Fibroblast of lung (primary cell): ENCODE results near the gene ACKR4. TPM values are rescaled to one million over a fixed set of nuclear protein-coding genes. Genes with fewer than 3 reads are reported as not detected.

Source experiments
- DNase-seq, 2 donors: peaks; one replicate each; pipeline versions ENCODE4 v3.0.0 to v3.0.0-alpha.2; 2010; ENCODE audit warnings: low read depth in 2 of 2
- H2AFZ ChIP-seq: 2 replicates; pipeline ENCODE4 v1.5.1; 2012; ENCODE audit warnings: low read length, control low read depth, inconsistent platforms
- H3K27ac ChIP-seq: 2 replicates; pipeline ENCODE4 v1.5.1; 2011; ENCODE audit warnings: low read length, control low read depth; ENCODE audit not compliant: insufficient read depth
- H3K27me3 ChIP-seq: 2 replicates; pipeline ENCODE4 v1.5.1; 2011; ENCODE audit warnings: mild to moderate bottlenecking, low read length; ENCODE audit not compliant: control insufficient read depth, insufficient read depth
- H3K36me3 ChIP-seq: 2 replicates; pipeline ENCODE4 v1.5.1; 2011; ENCODE audit warnings: low read length; ENCODE audit not compliant: control insufficient read depth, insufficient read depth
- H3K4me1 ChIP-seq: 2 replicates; pipeline ENCODE4 v1.5.1; 2011; ENCODE audit warnings: low read length; ENCODE audit not compliant: control insufficient read depth, insufficient read depth; ENCODE audit errors: extremely low read depth
- H3K4me2 ChIP-seq: 2 replicates; pipeline ENCODE4 v1.5.1; 2011; ENCODE audit warnings: low read length, control low read depth; ENCODE audit not compliant: insufficient read depth; ENCODE audit errors: extremely low read depth
- H3K4me3 ChIP-seq, 4 experiments: fragments of 200-600 bp in 1 of 4; sonication (generic) in 1 of 4; replicated peaks in 1 of 4; 2 replicates each; pipeline ENCODE4 v1.5.1; 2011 to 2016; ENCODE audit warnings: low read length in 4 of 4, low read depth in 3 of 4, mild to moderate bottlenecking in 3 of 4, control low read depth in 2 of 4, inconsistent platforms in 1 of 4, mixed read lengths in 1 of 4; ENCODE audit not compliant: insufficient read depth in 1 of 4; ENCODE audit errors: control extremely low read depth in 1 of 4
- H3K79me2 ChIP-seq: 2 replicates; pipeline ENCODE4 v1.5.1; 2012; ENCODE audit warnings: mild to moderate bottlenecking, low read length, inconsistent platforms; ENCODE audit not compliant: control insufficient read depth, insufficient read depth
- H3K9ac ChIP-seq: 2 replicates; pipeline ENCODE4 v1.5.1; 2011; ENCODE audit warnings: mild to moderate bottlenecking, low read length, control low read depth; ENCODE audit not compliant: insufficient read depth
- H3K9me3 ChIP-seq: 2 replicates; pipeline ENCODE4 v1.5.1; 2012; ENCODE audit warnings: low read depth, low read length; ENCODE audit not compliant: control insufficient read depth, insufficient read depth
- H4K20me1 ChIP-seq: 2 replicates; pipeline ENCODE4 v1.5.1; 2011; ENCODE audit warnings: low read length; ENCODE audit not compliant: control insufficient read depth, insufficient read depth; ENCODE audit errors: extremely low read depth
- CTCF ChIP-seq, 2 donors: IDR thresholded peaks in 1 of 2; conservative IDR thresholded peaks in 1 of 2; 1 replicate in 1 of 2; 2 replicates in 1 of 2; pipeline ENCODE4 v1.5.1; 2011 to 2012; ENCODE audit warnings: low read length in 2 of 2, control low read depth in 1 of 2, inconsistent platforms in 1 of 2, low read depth in 1 of 2, mild to moderate bottlenecking in 1 of 2
- EZH2 ChIP-seq: IDR thresholded peaks from 2 replicates; pipeline ENCODE4 v1.5.1; 2012; ENCODE audit warnings: low read length, control low read depth, mild to moderate bottlenecking; ENCODE audit errors: missing control alignments
- polyA plus RNA-seq, 2 donors: library from polyadenylated mRNA; depleted of rRNA in 1 of 2; stranded (reverse) in 1 of 2; unstranded in 1 of 2; fragments of >200 nt; gene quantifications; 2 replicates each; pipeline ENCODE4 v1.2.1, GENCODE V29; 2011 to 2012; ENCODE audit warnings: missing spikeins in 1 of 2
- total RNA-seq: library from RNA; depleted of rRNA; stranded (reverse); fragments of >200 nt; gene quantifications from 2 replicates; pipeline ENCODE4 v1.2.1, GENCODE V29; 2014

ACKR4 gene
- total and polyA plus RNA-seq, 2 donors (not counting 1 experiment from before 2014, with no cell fraction given) = 11.6 to 14.9 TPM

- Histone ChIP-seq H3K27me3 (no peaks in the 10 kb centered on the region), H3K4me2 (no peak overlapping the region), H2AFZ (no peak overlapping the region), H3K4me1 (peaks cover 8% of the 10 kb centered on the region), H4K20me1 (no peaks in the 10 kb centered on the region), H3K4me3 (no peak overlapping the region), H3K27ac (no peak overlapping the region), H3K36me3 (no peaks in the 10 kb centered on the region), H3K9ac (no peak overlapping the region), H3K79me2 (no peaks in the 10 kb centered on the region), H3K9me3 (no peaks in the 10 kb centered on the region)
- DNase-seq = peak in 1 of 2 donors; percentile 39
- no peak for TF ChIP-seq CTCF (conservative IDR thresholded peaks at IDR 0.05 in 1 of 2, IDR thresholded peaks at IDR 0.05 in 1 of 2; ENCODE audit: low read depth in 1 of 2, low read length in 2 of 2)
- TF ChIP-seq EZH2 = no peak
These were observed 46.3 kb upstream of the ACKR4 start for GRCh38 chr3:132550579-132551305.

GRCh38 chr3:132553826-132554225 is 43.2 kb upstream of the ACKR4 start:
- no peaks in the 10 kb centered on the region for H4K20me1 ChIP-seq
- no peaks in the 10 kb centered on the region for H3K36me3 ChIP-seq
- H3K27me3 ChIP-seq = no peaks in the 10 kb centered on the region
- no peak overlapping the region for H3K9ac ChIP-seq
- no peak for DNase-seq
- H3K27ac ChIP-seq = no peak overlapping the region
- no peaks in the 10 kb centered on the region for H3K9me3 ChIP-seq
- no peak overlapping the region for H2AFZ ChIP-seq
- no peak overlapping the region for H3K4me3 ChIP-seq
- peaks cover 9% of the 10 kb centered on the region for H3K4me1 ChIP-seq
- no peak overlapping the region for H3K4me2 ChIP-seq
- no peaks in the 10 kb centered on the region for H3K79me2 ChIP-seq
- TF ChIP-seq CTCF (conservative IDR thresholded peaks at IDR 0.05 in 1 of 2, IDR thresholded peaks at IDR 0.05 in 1 of 2; ENCODE audit: low read depth in 1 of 2, low read length in 2 of 2) = no peak
- no peak for TF ChIP-seq EZH2

GRCh38 chr3:132554437-132554836 is 42.6 kb upstream of the ACKR4 start:
- Histone ChIP-seq H3K27me3 (no peaks in the 10 kb centered on the region), H3K79me2 (no peaks in the 10 kb centered on the region), H3K4me1 (peaks cover 9% of the 10 kb centered on the region), H3K4me2 (no peak overlapping the region), H3K4me3 (no peak overlapping the region), H4K20me1 (no peaks in the 10 kb centered on the region), H3K9me3 (no peaks in the 10 kb centered on the region), H3K36me3 (no peaks in the 10 kb centered on the region), H3K27ac (no peak overlapping the region), H3K9ac (no peak overlapping the region), H2AFZ (no peak overlapping the region)
- TF ChIP-seq CTCF (conservative IDR thresholded peaks at IDR 0.05 in 1 of 2, IDR thresholded peaks at IDR 0.05 in 1 of 2; ENCODE audit: low read depth in 1 of 2, low read length in 2 of 2) = no peak
- no peak for TF ChIP-seq EZH2
- peak; percentile 62 to 68 for DNase-seq
